WTC11 (cell line): Measurements from ENCODE around the gene ZNF770. TPM values are rescaled to one million over a fixed set of nuclear protein-coding genes. Genes with fewer than 3 reads are reported as not detected.

Experiments used
- ATAC-seq: fragments of 200-7000 bp; cut with Tn5 transposase; 2 replicates; pipeline ENCODE4 v1.10.0; 2021; ENCODE audit warnings: mild to moderate bottlenecking, moderate library complexity
- Bru-seq: library from RNA; stranded (reverse); fragments of 400-500 nt; gene quantifications from one replicate; lab custom pipeline; 2021; lab: Mats Ljungman, UMichigan
- CTCF ChIA-PET: fragments of 300-600 bp; sonication (Branson Sonifier 250); formaldehyde crosslinking; loops from one replicate; lab custom pipeline; 2021; ENCODE audit warnings: antibody characterized with exemption; lab: Charles Lee
- POLR2A ChIA-PET: fragments of 350-600 bp; sonication (Branson Sonifier 250); formaldehyde crosslinking; loops from one replicate; lab custom pipeline; 2021; ENCODE audit warnings: antibody characterized with exemption; lab: Charles Lee
- DNase-seq: peaks from one replicate; pipeline ENCODE4 v3.0.0; 2021; ENCODE audit warnings: low spot score
- H3K27ac Mint-ChIP-seq: 2 replicates; pipeline ENCODE4 v1.8.0; 2021; ENCODE audit warnings: mixed read lengths
- H3K27me3 Mint-ChIP-seq: 2 replicates; pipeline ENCODE4 v1.8.0; 2021; ENCODE audit warnings: low read depth, mild to moderate bottlenecking, moderate library complexity, mixed read lengths
- H3K36me3 Mint-ChIP-seq: 2 replicates; pipeline ENCODE4 v1.8.0; 2021; ENCODE audit warnings: mixed read lengths
- H3K4me1 Mint-ChIP-seq: 2 replicates; pipeline ENCODE4 v1.8.0; 2022; ENCODE audit warnings: mixed read lengths
- H3K4me3 Mint-ChIP-seq: 2 replicates; pipeline ENCODE4 v1.8.0; 2021; ENCODE audit warnings: mild to moderate bottlenecking, moderate library complexity, mixed read lengths
- H3K9me3 Mint-ChIP-seq: 2 replicates; pipeline ENCODE4 v1.8.0; 2021; ENCODE audit warnings: mixed read lengths
- AR ChIP-seq: fragments of 250-450 bp; sonication (Bioruptor Pico); IDR thresholded peaks from 2 replicates; pipeline ENCODE4 v1.9.0; 2021; ENCODE audit warnings: mild to moderate bottlenecking
- ATF3 ChIP-seq: sonication (generic); formaldehyde crosslinking; conservative IDR thresholded peaks from 2 replicates; pipeline ENCODE4 v1.8.1; 2022; ENCODE audit warnings: mild to moderate bottlenecking, missing genetic modification reagents
- CREB1 ChIP-seq: sonication (generic); formaldehyde crosslinking; IDR thresholded peaks from 2 replicates; pipeline ENCODE4 v1.8.0; 2023; ENCODE audit warnings: mild to moderate bottlenecking, missing genetic modification reagents
- ERG ChIP-seq: fragments of 250-450 bp; sonication (Bioruptor Pico); IDR thresholded peaks from 2 replicates; pipeline ENCODE4 v1.8.0; 2021; ENCODE audit warnings: mild to moderate bottlenecking
- FOXJ3 ChIP-seq: sonication (generic); formaldehyde crosslinking; IDR thresholded peaks from 2 replicates; pipeline ENCODE4 v1.9.0; 2021; ENCODE audit warnings: missing genetic modification reagents, mild to moderate bottlenecking, borderline replicate concordance
- FOXK1 ChIP-seq: sonication (generic); formaldehyde crosslinking; IDR thresholded peaks from 2 replicates; pipeline ENCODE4 v1.8.0; 2022; ENCODE audit warnings: mild to moderate bottlenecking, moderate library complexity, missing genetic modification reagents
- FOXP4 ChIP-seq: sonication (generic); formaldehyde crosslinking; IDR thresholded peaks from 2 replicates; pipeline ENCODE4 v1.8.0; 2022; ENCODE audit warnings: mild to moderate bottlenecking, missing genetic modification reagents
- GABPB1 ChIP-seq: sonication (generic); formaldehyde crosslinking; IDR thresholded peaks from 2 replicates; pipeline ENCODE4 v1.8.1; 2023; ENCODE audit warnings: mild to moderate bottlenecking, missing genetic modification reagents
- GTF2I ChIP-seq: fragments of 250-450 bp; sonication (Bioruptor Pico); conservative IDR thresholded peaks from 2 replicates; pipeline ENCODE4 v1.4.0; 2021; ENCODE audit warnings: mild to moderate bottlenecking
- HMGA2 ChIP-seq: fragments of 250-450 bp; sonication (Bioruptor Pico); IDR thresholded peaks from 2 replicates; pipeline ENCODE4 v1.4.0; 2021; ENCODE audit warnings: mild to moderate bottlenecking, moderate library complexity
- MAX ChIP-seq: sonication (generic); formaldehyde crosslinking; IDR thresholded peaks from 2 replicates; pipeline ENCODE4 v1.8.0; 2022; ENCODE audit warnings: mild to moderate bottlenecking, missing genetic modification reagents
- NFYB ChIP-seq: sonication (generic); formaldehyde crosslinking; conservative IDR thresholded peaks from 2 replicates; pipeline ENCODE4 v1.8.0; 2022; ENCODE audit warnings: low read depth, missing genetic modification reagents
- PRRX2 ChIP-seq: fragments of 250-450 bp; sonication (Bioruptor Pico); IDR thresholded peaks from 2 replicates; pipeline ENCODE4 v1.8.0; 2021; ENCODE audit warnings: mild to moderate bottlenecking
- RELA ChIP-seq: sonication (generic); formaldehyde crosslinking; IDR thresholded peaks from 2 replicates; pipeline ENCODE4 v1.8.1; 2022; ENCODE audit warnings: missing genetic modification reagents, mild to moderate bottlenecking, borderline replicate concordance
- RORB ChIP-seq: fragments of 250-450 bp; sonication (Bioruptor Pico); IDR thresholded peaks from 2 replicates; pipeline ENCODE4 v1.9.0; 2021; ENCODE audit warnings: mild to moderate bottlenecking
- SMAD3 ChIP-seq: sonication (generic); formaldehyde crosslinking; IDR thresholded peaks from 2 replicates; pipeline ENCODE4 v1.8.0; 2022; ENCODE audit warnings: missing genetic modification reagents, mild to moderate bottlenecking, borderline replicate concordance
- SP1 ChIP-seq: sonication (generic); formaldehyde crosslinking; conservative IDR thresholded peaks from 2 replicates; pipeline ENCODE4 v1.8.1; 2022; ENCODE audit warnings: missing genetic modification reagents
- TCF7 ChIP-seq: sonication (generic); formaldehyde crosslinking; IDR thresholded peaks from 2 replicates; pipeline ENCODE4 v1.8.0; 2022; ENCODE audit warnings: mild to moderate bottlenecking, low read depth, missing genetic modification reagents, moderate library complexity
- TEAD1 ChIP-seq: sonication (generic); formaldehyde crosslinking; IDR thresholded peaks from 2 replicates; pipeline ENCODE4 v1.8.0; 2022; ENCODE audit warnings: mild to moderate bottlenecking, missing genetic modification reagents
- ZNF121 ChIP-seq: sonication (generic); formaldehyde crosslinking; IDR thresholded peaks from 2 replicates; pipeline ENCODE4 v1.8.0; 2023; ENCODE audit warnings: missing genetic modification reagents
- ZNF232 ChIP-seq: sonication (generic); formaldehyde crosslinking; IDR thresholded peaks from 2 replicates; pipeline ENCODE4 v1.8.0; 2022; ENCODE audit warnings: mild to moderate bottlenecking, missing genetic modification reagents
- ZNF281 ChIP-seq: sonication (generic); formaldehyde crosslinking; IDR thresholded peaks from 2 replicates; pipeline ENCODE4 v1.8.0; 2023; ENCODE audit warnings: mild to moderate bottlenecking, missing genetic modification reagents
- ZNF512 ChIP-seq: sonication (generic); formaldehyde crosslinking; IDR thresholded peaks from 2 replicates; pipeline ENCODE4 v1.8.1; 2022; ENCODE audit warnings: missing genetic modification reagents, borderline replicate concordance
- long read RNA-seq, 3 experiments: library from RNA in 1 of 3; library from capped mRNA in 1 of 3; library from polyadenylated mRNA in 1 of 3; unstranded in 2 of 3; stranded (forward) in 1 of 3; transcript quantifications; one replicate each; pipeline ENCODE4 v2.0.0, GENCODE V29; 2021
- total RNA-seq: library from RNA; stranded (reverse); gene quantifications from 3 replicates; pipeline ENCODE4 v1.2.3, GENCODE V29; 2021

ZNF770 gene
- total RNA-seq (142 to 158 TPM (median 154 TPM) in 3 replicates), Bru-seq, nascent RNA (percentile 99 among the genes with signal in this experiment)
- long read RNA-seq, experiment 1, full-length matches to known transcripts = 279 of 524 reads
- long read RNA-seq, experiment 1, partial matches to known transcripts = 5 of 524 reads
- long read RNA-seq, experiment 1, other reads (novel, unspliced or antisense) = 240 of 524 reads
- long read RNA-seq, experiment 2, full-length matches to known transcripts = 44 of 231 reads
- long read RNA-seq, experiment 2, partial matches to known transcripts = 2 of 231 reads
- long read RNA-seq, experiment 2, other reads (novel, unspliced or antisense) = 185 of 231 reads
- long read RNA-seq, experiment 3, full-length matches to known transcripts = 12 of 26 reads
- long read RNA-seq, experiment 3, partial matches to known transcripts = 0 of 26 reads
- long read RNA-seq, experiment 3, other reads (novel, unspliced or antisense) = 14 of 26 reads

- Mint-ChIP-seq H3K27me3 (no peaks in the 10 kb centered on the region), H3K4me1 (peaks cover 52% of the 10 kb centered on the region), H3K36me3 (peaks cover 38% of the 10 kb centered on the region), H3K9me3 (no peaks in the 10 kb centered on the region), H3K27ac (peak within 1 kb of the TSS; percentile 95), H3K4me3 (peak within 1 kb of the TSS; percentile 97)
- DNase-seq = peak; percentile 76
- ChIA-PET CTCF (interaction anchor here (0.5 to 2.7 kb wide), 9 partner anchors 12 to 264 kb away, joined by 3 to 22 read pairs (median 3); partner anchors contain the start of gene AQR), POLR2A (interaction anchor here (0.5 to 1.7 kb wide), 3 partner anchors 12 to 384 kb away, joined by 3 to 14 read pairs (median 3); partner anchors contain the start of gene AQR)
- peak; percentile 86 for ATAC-seq
- no peak for TF ChIP-seq CREB1 (CRISPR knock-in tag)
- TF ChIP-seq RELA (CRISPR knock-in tag) = peak; percentile 91; the same call in 1 of the 2 replicates
- TF ChIP-seq MAX (CRISPR knock-in tag) = peak; percentile 66; the same call in 1 of the 2 replicates
- TF ChIP-seq RORB (CRISPR knock-in tag) = no peak
- TF ChIP-seq TEAD1 (CRISPR knock-in tag) = peak; percentile 94
- TF ChIP-seq ZNF512 (CRISPR knock-in tag) = 0 out of 2 replicates have a peak, but pooled peaks have one; percentile 41
- peak; percentile 76 for TF ChIP-seq SP1
- no peak for TF ChIP-seq PRRX2 (CRISPR knock-in tag)
- peak; percentile 62 for TF ChIP-seq GABPB1 (CRISPR knock-in tag)
- TF ChIP-seq NFYB (CRISPR knock-in tag) = no peak
- TF ChIP-seq TCF7 (CRISPR knock-in tag) = peak; percentile 76; the same call in 1 of the 2 replicates
- TF ChIP-seq HMGA2 = no peak
- TF ChIP-seq FOXJ3 (CRISPR knock-in tag) = no peak
- peak; percentile 94 for TF ChIP-seq FOXP4 (CRISPR knock-in tag)
- TF ChIP-seq AR = no peak
- TF ChIP-seq FOXK1 (CRISPR knock-in tag) = peak; percentile 94
- TF ChIP-seq ZNF121 (CRISPR knock-in tag) = no peak
- TF ChIP-seq ZNF281 = no peak
- no peak for TF ChIP-seq ERG (CRISPR knock-in tag)
- TF ChIP-seq SMAD3 (CRISPR knock-in tag) = 0 out of 2 replicates have a peak, but pooled peaks have one; percentile 33
- peak; percentile 44; the same call in 1 of the 2 replicates for TF ChIP-seq ZNF232
- no peak for TF ChIP-seq GTF2I (CRISPR knock-in tag)
- TF ChIP-seq ATF3 (CRISPR knock-in tag) = no peak
Observed at GRCh38 chr15:34988027-34988902, at the start of gene ZNF770. ZNF770 (minus strand) TSS chr15:34988287; CDS start chr15:34983434, 4,853 bp downstream.
